ENCODE measurements around the gene MOSMO. TPM values are rescaled to one million over a fixed set of nuclear protein-coding genes. Genes with fewer than 3 reads are reported as not detected.

Gene MOSMO
- total and polyA plus RNA-seq, 2 of the 4 experiments (the other 2 are of a cell fraction) = 10.5 to 16.0 TPM

GRCh38 chr16:21989751-21990150 is 18.2 kb upstream of the MOSMO start:
- Histone ChIP-seq H3K18ac (ENCODE audit: low read depth, low read length) (no peak overlapping the region), H3K4me1 (ENCODE audit: control insufficient read depth, insufficient read depth, low read length) (no peaks in the 10 kb centered on the region), H4K8ac (ENCODE audit: low read depth in 2 of 2, low read length in 2 of 2) (no peak overlapping the region), H2BK5ac (ENCODE audit: low read depth, low read length, poor library complexity, severe bottlenecking) (no peak overlapping the region), H3K27ac (ENCODE audit: insufficient read depth, low read length) (no peak overlapping the region), H2AK5ac (ENCODE audit: low read depth, low read length) (no peak overlapping the region), H4K20me1 (ENCODE audit: insufficient read depth, low read length) (no peaks in the 10 kb centered on the region), H3K4me3 (ENCODE audit: insufficient read depth, low read depth, low read length) (no peak overlapping the region), H3K56ac (ENCODE audit: extremely low read depth, insufficient read depth, low read length) (no peak overlapping the region), H4K5ac (ENCODE audit: low read depth, low read length) (no peak overlapping the region), H2BK120ac (ENCODE audit: low read depth, low read length) (no peak overlapping the region), H4K91ac (ENCODE audit: insufficient read depth, low read depth, low read length) (no peak overlapping the region), H3K9ac (ENCODE audit: low read depth, low read length) (no peak overlapping the region), H2AFZ (replicated peaks; ENCODE audit: low read length, poor library complexity) (no peak overlapping the region), H3K14ac (replicated peaks; ENCODE audit: low read depth, low read length) (no peak overlapping the region), H3K4ac (ENCODE audit: low read depth, low read length) (no peak overlapping the region), H3K36me3 (ENCODE audit: control insufficient read depth, insufficient read depth, low read length) (no peaks in the 10 kb centered on the region), H3K4me2 (ENCODE audit: low read depth, low read length) (no peak overlapping the region), H3K9me1 (ENCODE audit: insufficient read depth, low read length) (no peaks in the 10 kb centered on the region), H3K9me3 (ENCODE audit: control insufficient read depth, insufficient read depth, low read length) (no peaks in the 10 kb centered on the region), H2BK15ac (ENCODE audit: low read depth, low read length) (no peak overlapping the region), H2AK9ac (replicated peaks; ENCODE audit: low read depth, low read length, poor library complexity) (no peak overlapping the region), H2BK20ac (ENCODE audit: low read depth, low read length) (no peak overlapping the region), H3K79me1 (ENCODE audit: low read depth in 1 of 2, low read length in 2 of 2) (no peaks in the 10 kb centered on the region), H3K27me3 (ENCODE audit: control insufficient read depth, insufficient read depth, low read length) (no peaks in the 10 kb centered on the region), H3K23ac (ENCODE audit: low read depth, low read length) (no peak overlapping the region)
- ATAC-seq (ENCODE audit: low read depth) (no peak), DNase-seq (no peak)
- CTCF ChIA-PET = interaction anchor here (1.9 to 2.0 kb wide), 2 partner anchors 89 to 199 kb away, joined by 10 read pairs; no protein-coding TSS in a partner anchor
- dilution Hi-C loops (cut with HindIII; ENCODE audit: low sequenced_read_pairs, unreplicated experiment) (no loop called here), in situ Hi-C loops (cut with MboI; ENCODE audit: low sequenced_read_pairs) (no loop called here), intact Hi-C loops (cut with micrococcal nuclease) (no loop called here)
- POLR2A ChIA-PET (ENCODE audit: unreplicated experiment) = no interaction called here
- TF ChIP-seq CEBPB (IDR thresholded peaks at IDR 0.05; ENCODE audit: low read depth, low read length) (no peak), USF2 (IDR thresholded peaks at IDR 0.05; ENCODE audit: low read depth, low read length) (no peak)
- no TSS peak for BruUV-seq (replicated peaks)
- no CpG with 5 or more reads among the region's 2 CpGs for WGBS, 2 experiments (ENCODE audit: extremely low coverage in 2 of 2, insufficient read length in 1 of 2)
